Measurements from ENCODE around the gene MAPKAP1.

Gene MAPKAP1

DNA sequence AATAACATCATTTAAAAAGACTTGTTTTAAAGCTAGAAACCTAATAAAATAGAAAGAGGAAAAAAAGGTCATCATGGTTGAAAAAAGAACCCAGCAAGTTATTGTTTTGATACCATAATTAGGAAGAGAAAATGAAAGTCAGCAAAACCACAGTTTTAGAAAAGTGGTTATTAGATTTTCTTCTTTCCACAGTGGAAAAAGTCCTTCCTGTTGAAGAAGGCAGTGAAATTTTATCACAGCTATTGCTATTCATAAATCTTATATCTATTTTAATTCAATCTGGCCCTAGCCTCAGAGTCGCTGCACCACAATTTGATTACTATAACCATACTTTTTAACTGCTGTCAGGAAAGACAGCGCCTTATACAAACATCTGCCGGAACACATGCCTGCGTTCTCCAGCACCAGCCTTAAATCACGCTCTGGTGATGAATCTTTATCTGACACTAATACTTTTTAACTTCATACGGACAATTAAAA lies 60.3 kb downstream of the MAPKAP1 start:
- no peak overlapping the region for H3K4me3 ChIP-seq (ENCODE audit: low read depth, low read length)
- ChIA-PET POLR2A (no interaction called here), CTCF (interaction anchor here (1.0 to 1.5 kb wide), 3 partner anchors 10 to 239 kb away, joined by 3 to 4 read pairs (median 3); no protein-coding TSS in a partner anchor)
- DNase-seq (ENCODE audit: low read depth, low spot score) = no peak
- TF ChIP-seq, protein P1, sequence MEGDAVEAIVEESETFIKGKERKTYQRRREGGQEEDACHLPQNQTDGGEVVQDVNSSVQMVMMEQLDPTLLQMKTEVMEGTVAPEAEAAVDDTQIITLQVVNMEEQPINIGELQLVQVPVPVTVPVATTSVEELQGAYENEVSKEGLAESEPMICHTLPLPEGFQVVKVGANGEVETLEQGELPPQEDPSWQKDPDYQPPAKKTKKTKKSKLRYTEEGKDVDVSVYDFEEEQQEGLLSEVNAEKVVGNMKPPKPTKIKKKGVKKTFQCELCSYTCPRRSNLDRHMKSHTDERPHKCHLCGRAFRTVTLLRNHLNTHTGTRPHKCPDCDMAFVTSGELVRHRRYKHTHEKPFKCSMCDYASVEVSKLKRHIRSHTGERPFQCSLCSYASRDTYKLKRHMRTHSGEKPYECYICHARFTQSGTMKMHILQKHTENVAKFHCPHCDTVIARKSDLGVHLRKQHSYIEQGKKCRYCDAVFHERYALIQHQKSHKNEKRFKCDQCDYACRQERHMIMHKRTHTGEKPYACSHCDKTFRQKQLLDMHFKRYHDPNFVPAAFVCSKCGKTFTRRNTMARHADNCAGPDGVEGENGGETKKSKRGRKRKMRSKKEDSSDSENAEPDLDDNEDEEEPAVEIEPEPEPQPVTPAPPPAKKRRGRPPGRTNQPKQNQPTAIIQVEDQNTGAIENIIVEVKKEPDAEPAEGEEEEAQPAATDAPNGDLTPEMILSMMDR (IDR thresholded peaks at IDR 0.05; ENCODE audit: insufficient read depth, low read length, missing control alignments) = no peak

DNA sequence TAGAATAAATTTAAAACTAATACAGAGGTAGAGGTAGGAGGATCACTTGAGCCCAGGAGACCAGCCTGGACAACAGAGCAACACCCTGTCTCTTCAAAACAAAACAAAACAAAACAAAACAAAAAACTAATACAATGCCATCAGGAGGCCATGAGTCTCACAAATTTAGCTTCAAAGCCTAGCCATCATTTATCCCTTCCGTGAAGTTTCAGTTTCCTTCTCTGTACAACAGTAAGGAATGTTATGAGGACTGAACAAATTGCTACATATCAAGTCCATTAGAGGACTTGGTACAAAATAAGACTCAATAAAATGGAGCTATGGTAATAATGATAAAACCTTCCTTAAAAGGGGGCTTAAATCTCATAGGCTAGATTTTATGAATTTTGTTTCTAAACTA lies 60.8 kb downstream of the MAPKAP1 start:
- H3K4me3 ChIP-seq (ENCODE audit: low read depth, low read length) = no peak overlapping the region
- TF ChIP-seq, protein P1 (IDR thresholded peaks at IDR 0.05; ENCODE audit: insufficient read depth, low read length, missing control alignments) = no peak
- no peak for DNase-seq (ENCODE audit: low read depth, low spot score)
- CTCF ChIA-PET = interaction anchor here (1.2 to 2.0 kb wide), 4 partner anchors 10 to 88 kb away, joined by 3 to 4 read pairs (median 4); no protein-coding TSS in a partner anchor
- POLR2A ChIA-PET = no interaction called here

DNA sequence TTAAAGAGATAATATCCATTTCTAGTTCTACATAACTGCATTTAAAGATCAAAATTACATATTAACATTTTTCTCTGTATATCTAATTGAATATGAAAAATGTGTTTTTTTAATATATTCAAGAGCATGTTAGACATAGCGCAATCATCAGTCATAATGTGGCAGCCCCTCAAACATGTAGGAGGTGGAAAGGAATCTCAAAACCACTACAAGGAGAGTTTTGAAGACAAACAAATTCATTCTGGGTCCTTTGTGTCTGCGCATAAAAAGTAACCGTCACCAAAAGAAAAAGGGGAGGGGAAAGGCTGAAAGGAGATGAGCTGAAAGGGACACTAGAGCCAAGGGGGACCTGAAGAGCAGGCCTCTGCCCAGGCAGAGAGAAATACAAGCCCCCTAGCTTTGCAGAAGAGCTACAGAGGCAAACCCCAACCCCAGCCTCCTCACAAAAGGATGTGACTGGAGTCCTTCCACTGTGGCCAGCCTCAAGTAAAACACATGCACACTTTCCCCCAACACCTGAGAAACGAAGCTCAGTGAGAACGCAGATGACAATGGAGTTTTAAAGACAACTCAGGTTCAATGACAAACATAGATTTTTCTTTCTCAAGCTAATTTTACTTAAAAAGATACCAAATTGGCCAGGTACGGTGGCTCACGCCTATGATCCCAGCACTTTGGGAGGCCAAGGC lies 62.0 kb downstream of the MAPKAP1 start:
- TF ChIP-seq, protein P1 (IDR thresholded peaks at IDR 0.05; ENCODE audit: insufficient read depth, low read length, missing control alignments) = no peak
- no peak overlapping the region for H3K4me3 ChIP-seq (ENCODE audit: low read depth, low read length)
- ChIA-PET CTCF (interaction anchor here (1.4 to 2.0 kb wide), 2 partner anchors 15 to 87 kb away, joined by 3 to 4 read pairs; no protein-coding TSS in a partner anchor), POLR2A (no interaction called here)
- DNase-seq (ENCODE audit: low read depth, low spot score) = no peak

DNA sequence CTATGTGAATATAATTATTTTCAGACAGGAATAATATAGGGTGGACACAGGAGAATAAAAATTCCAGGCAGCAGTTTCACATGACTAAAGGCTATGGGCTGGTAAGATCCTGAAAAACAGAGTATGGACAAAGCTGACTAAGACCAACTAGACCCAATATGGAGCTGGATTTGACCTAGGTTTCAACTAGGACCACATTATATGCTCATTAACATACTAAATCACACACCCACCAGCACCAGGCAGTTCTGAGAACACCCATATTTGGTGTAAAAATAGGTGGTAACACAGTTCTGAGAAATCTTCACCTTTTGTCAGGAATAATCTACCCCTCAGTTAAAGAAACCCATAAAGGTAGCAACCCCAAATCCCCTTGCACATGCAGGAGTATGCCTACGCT lies 64.7 kb downstream of the MAPKAP1 start:
- TF ChIP-seq, protein P1 (IDR thresholded peaks at IDR 0.05; ENCODE audit: insufficient read depth, low read length, missing control alignments) = no peak
- DNase-seq (ENCODE audit: low read depth, low spot score) = no peak
- CTCF ChIA-PET = interaction anchor here (1.2 kb wide), 1 partner anchor 234 kb away, joined by 3 read pairs; no protein-coding TSS in a partner anchor
- POLR2A ChIA-PET = no interaction called here
- no peak overlapping the region for H3K4me3 ChIP-seq (ENCODE audit: low read depth, low read length)

DNA sequence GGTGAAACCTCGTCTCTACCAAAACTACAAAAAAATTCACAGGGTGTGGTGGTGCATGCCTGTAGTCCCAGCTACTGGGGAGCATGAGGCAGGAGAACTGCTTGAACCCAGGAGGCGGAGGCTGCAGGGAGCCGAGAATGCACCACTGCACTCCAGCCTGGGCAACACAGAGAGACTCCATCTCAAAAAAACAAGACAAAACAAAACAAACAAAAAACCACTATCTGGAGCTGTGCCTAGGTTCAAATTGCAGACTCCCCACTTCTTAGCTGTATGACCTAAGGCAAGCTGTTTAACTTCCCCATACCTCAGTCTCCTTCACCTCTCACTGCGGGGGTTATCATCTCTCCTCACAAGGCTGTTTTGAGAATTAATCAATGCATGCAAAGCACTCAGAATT lies 68.0 kb downstream of the MAPKAP1 start:
- no peak for DNase-seq (ENCODE audit: low read depth, low spot score)
- POLR2A ChIA-PET = no interaction called here
- TF ChIP-seq, protein P1 (IDR thresholded peaks at IDR 0.05; ENCODE audit: insufficient read depth, low read length, missing control alignments) = no peak

DNA sequence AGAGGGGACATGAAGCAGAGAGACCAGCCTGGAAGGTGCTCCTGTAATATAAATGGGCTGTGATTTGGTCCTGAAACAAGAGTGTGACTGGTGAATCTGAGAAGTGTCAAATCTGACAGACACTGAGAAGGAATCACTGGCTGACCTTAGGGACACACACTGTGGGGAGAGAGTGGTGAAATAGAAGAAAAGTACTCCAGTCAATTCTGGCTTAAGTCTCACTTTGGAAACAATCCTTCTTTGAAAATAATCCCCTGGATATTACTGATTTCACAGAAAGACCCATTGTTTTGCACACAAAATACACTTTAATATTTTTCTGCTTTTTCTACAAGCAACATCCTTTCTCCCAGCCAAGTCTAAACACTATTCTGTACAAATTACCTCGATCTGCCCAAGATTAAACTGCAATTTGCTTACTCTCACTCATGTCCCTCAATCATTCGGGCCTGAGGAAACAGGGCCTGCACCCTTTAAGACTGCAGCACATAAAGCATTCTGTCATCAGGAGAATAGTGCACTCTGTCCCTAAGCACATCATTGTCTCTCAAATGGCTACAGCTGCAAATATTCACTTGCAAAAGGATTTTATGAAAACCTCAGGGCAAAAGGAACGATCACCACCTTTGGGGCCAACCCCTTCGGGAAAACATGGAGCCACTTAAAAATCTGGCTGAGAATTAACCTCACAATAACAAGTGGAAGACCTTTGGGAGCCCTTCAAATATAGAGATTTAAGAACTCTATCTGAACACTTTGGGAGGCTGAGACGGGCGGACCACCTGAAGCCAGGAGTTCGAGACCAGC lies 68.6 kb downstream of the MAPKAP1 start:
- TF ChIP-seq, protein P1 (IDR thresholded peaks at IDR 0.05; ENCODE audit: insufficient read depth, low read length, missing control alignments) = no peak
- no peak overlapping the region for H3K4me3 ChIP-seq (ENCODE audit: low read depth, low read length)
- CTCF ChIA-PET = interaction anchor here (1.0 kb wide), 1 partner anchor 8 kb away, joined by 3 read pairs; no protein-coding TSS in a partner anchor
- POLR2A ChIA-PET = no interaction called here
- no peak for DNase-seq (ENCODE audit: low read depth, low spot score)

More for the DNA sequence above, 68.0 kb downstream of the MAPKAP1 start:
- H3K4me3 ChIP-seq (ENCODE audit: low read depth, low read length) = no peak overlapping the region
- CTCF ChIA-PET = interaction anchor here (1.0 kb wide), 1 partner anchor 8 kb away, joined by 3 read pairs; no protein-coding TSS in a partner anchor

All from AG04449 (cell line).